ENCODE results near the gene MCOLN1.
"Not testable (repeated sequence)": the region's sequence is repeated elsewhere in the genome, so short reads cannot be mapped to it uniquely, and the experiment has no call there.

Gene MCOLN1

GRCh38 chr19:7522923-7523667 lies 671 bp downstream of the MCOLN1 start:
- DNase-seq: no peak

- no peak for DNase-seq
Measured at GRCh38 chr19:7524523-7524922, 2.1 kb downstream of the MCOLN1 start.

- no peak for DNase-seq
Measured at GRCh38 chr19:7524992-7525739, 2.7 kb downstream of the MCOLN1 start.

- DNase-seq: no peak
Measured at GRCh38 chr19:7526059-7526929, 3.9 kb downstream of the MCOLN1 start.

- peak in 4 of 56 donors; percentile 1 to 29 (median 22) for DNase-seq
Measured at GRCh38 chr19:7527516-7528191, 5.2 kb downstream of the MCOLN1 start.

GRCh38 chr19:7528192-7528519 lies 5.7 kb downstream of the MCOLN1 start:
- DNase-seq: no peak

GRCh38 chr19:7528522-7529245 lies 6.3 kb downstream of the MCOLN1 start:
- DNase-seq: no peak

GRCh38 chr19:7529246-7529600 lies 6.8 kb downstream of the MCOLN1 start:
- no peak for DNase-seq

GRCh38 chr19:7529610-7530490 lies 7.4 kb downstream of the MCOLN1 start:
- no peak for DNase-seq

- peak in 35 of 56 donors; percentile 5 to 56 (median 35) for DNase-seq
Measured at GRCh38 chr19:7533281-7533885, 11.0 kb downstream of the MCOLN1 start.

GRCh38 chr19:7533925-7534480 lies 11.6 kb downstream of the MCOLN1 start:
- DNase-seq: peak in 55 of 56 donors; percentile 20 to 92 (median 81)

- peak in 54 of 56 donors; percentile 21 to 89 (median 71) for DNase-seq
Measured at GRCh38 chr19:7534531-7535046, 12.2 kb downstream of the MCOLN1 start.

GRCh38 chr19:7535047-7535997 lies 12.9 kb downstream of the MCOLN1 start, which contains the start of gene PNPLA6:
Gene PNPLA6, plus strand, starts transcription at chr19:7535717. Its CDS starts 72 bp downstream, at chr19:7535789.
- DNase-seq: peak in 55 of 56 donors; percentile 73 to 97 (median 92)

- DNase-seq: peak in 6 of 56 donors; percentile 9 to 28 (median 14)
Measured at GRCh38 chr19:7535998-7536695, 13.7 kb downstream of the MCOLN1 start.

- DNase-seq: not testable (repeated sequence)
Measured at GRCh38 chr19:7538990-7539389, 16.6 kb downstream of the MCOLN1 start.

- no peak for DNase-seq
Measured at GRCh38 chr19:7539827-7540425, 17.5 kb downstream of the MCOLN1 start.
